ENCODE data around the gene FBL. TPM values are rescaled to one million over a fixed set of nuclear protein-coding genes. Genes with fewer than 3 reads are reported as not detected.

FBL gene
- total RNA-seq, 1 donor from 2014 or later: 123 TPM

DNA sequence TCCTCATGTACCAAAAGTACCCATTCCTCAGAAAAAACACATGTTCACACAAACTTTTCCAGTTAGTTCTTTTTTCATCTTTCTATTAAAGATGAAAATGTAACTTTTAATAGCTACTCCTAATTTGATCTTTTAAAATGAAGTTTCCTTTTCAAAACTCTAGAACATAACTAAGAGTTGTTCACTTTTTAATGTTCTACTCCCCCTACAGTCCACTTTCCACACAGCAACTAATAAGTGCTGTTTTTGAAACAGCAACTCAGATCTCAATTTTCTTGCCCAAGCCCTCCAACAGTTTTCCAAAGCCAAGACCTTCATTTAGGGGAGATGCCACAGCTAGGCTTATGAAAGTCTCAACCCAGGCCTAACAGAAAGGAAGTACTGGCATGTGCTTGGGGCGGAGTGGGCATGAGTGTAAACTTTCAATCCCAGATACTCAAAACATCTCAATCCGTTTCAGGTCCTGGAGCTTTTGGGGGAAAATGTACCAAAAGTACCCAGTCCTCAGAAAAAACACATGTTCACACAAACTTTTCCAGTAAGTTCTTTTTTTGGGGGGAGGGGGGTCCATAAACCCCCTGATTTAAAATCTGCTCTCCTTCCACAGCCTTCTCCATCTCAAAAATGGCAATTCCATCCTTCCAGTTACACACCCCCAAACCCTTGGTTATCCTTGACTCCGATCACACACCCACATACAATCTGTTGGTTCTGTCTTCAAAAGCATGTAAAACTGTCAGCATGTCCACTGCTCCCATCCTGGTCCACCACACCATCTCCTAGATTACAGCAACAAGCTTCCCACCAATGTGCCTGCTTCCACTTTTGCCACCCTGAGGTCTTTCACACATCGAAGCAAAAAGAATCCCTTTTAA, 2.0 kb downstream of the FBL start:
- no peak for DNase-seq (ENCODE audit: extremely low read depth, low read depth, low spot score)

DNA sequence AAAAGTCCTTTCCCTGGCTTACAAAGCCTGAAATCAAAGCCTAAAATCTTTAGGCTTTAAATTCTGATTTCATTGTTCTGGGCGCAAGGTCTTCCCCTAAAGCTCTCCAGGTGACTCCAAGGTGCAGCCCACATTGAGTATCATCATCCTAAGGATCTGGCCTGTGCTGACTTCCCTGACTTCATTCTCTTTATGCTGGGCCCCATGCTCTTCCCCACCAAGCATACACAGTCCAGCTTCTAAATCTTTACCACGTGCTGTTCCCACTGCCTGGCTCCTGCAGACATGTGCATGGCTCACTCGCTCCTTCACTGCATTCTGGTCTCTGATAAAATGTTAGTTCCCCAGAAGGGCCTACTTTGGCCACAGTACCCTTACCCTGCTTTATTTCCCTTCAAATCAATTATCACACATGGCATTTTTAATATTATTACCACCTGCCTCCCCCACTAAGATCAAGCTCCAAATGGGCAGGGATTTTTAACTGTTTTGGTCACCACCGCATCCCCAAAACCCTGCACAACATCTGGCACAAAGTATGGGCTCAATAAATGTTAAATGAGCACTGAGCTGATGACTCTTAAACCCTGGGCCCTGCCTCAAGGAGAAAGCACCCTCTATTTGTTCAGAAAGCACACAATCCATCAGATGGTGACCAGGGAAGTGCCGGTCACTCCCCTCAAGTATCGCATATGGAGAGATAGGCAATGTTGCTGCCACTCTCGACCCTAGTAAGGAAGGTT, 3.3 kb downstream of the FBL start:
- no peak for DNase-seq (ENCODE audit: extremely low read depth, low read depth, low spot score)

DNA sequence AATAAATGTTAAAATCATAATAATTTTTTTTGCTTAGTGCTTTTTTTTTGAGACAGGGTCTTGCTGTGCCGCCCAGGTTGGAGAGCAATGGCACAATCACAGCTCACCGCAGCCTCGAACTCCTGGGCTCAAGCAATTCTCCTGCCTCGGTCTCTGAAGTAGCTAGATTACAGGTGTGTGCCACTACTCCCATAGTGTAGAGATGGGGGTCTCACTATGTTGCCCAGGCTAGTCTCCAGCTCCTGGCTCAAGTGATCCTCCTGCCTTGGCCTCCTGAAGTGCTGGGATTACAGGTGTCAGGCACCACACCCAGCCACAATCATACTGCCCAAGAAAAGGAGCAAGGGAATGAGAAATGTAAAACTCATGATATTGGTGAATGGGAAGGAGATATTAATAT, 5.1 kb downstream of the FBL start:
- no peak for DNase-seq (ENCODE audit: extremely low read depth, low read depth, low spot score)

DNA sequence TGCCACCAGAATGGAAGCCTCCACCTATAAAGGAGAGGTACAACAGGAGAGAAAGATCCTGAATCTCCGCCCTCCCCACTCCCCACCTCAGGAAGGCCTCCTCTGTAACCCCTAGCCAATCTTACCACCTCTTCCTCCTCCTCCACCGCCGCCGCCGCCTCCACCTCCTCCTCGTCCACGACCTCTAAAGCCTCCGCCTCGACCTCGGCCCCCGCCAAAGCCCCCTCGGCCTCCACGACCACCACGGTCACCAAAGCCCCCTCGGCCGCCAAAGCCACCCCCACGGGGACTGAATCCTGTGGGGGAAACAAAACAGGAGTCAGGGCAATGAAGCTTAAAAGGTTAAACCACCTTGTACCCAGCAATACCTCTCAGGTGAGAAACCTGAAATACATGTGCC, 5.7 kb downstream of the FBL start:
- DNase-seq (ENCODE audit: extremely low read depth, low read depth, low spot score): no peak

DNA sequence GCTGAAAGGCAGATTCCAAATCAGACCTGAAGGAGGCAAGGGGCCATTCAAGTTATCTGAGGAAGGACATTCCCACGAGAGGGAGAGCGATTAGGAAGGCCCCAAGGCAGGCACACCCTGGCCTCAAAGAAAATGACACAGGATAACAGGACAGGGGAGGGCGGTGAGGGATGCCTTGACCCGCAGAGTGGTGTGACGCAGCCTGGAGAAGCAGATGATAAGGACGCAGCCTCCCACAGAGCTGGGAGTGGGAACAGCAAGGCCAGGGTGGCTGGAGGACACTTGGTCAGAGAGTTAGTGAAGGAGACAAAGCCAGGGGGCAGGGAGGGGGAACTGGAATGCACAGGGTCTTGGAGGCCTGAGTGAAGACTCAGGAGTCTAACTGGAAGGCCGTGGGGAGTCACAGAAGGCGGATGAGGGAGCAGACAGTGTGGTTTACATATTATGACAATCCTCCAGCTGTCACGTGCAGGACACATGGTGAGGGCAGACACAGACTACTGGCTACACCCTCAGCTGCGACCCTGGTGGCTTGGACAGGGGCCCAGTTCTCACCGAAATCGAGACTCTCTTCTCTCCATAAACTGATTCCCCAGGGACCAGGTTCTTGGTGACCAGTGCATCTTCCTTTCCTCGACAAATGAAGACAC, 6.4 kb downstream of the FBL start:
- no peak for DNase-seq (ENCODE audit: extremely low read depth, low read depth, low spot score)

DNA sequence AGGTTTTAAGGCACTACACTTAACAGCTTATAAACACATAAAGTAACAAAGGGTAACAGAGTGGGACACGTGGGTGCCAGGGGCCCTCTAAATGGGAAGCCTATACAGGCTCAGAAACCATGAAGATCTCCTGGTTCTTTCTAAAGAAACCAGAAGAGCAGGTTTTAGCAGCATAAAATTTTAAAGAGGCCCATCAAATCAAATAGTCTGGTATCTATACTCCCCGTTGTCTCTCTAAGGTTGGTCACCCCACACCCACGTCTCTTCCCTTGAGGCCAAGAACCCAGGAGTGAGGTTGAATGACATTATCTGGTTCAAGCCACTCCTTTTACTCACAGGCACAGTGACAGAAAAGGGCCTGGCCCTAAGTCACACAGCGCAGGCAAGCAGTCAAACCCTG, 7.6 kb downstream of the FBL start:
- DNase-seq (ENCODE audit: extremely low read depth, low read depth, low spot score): no peak

DNA sequence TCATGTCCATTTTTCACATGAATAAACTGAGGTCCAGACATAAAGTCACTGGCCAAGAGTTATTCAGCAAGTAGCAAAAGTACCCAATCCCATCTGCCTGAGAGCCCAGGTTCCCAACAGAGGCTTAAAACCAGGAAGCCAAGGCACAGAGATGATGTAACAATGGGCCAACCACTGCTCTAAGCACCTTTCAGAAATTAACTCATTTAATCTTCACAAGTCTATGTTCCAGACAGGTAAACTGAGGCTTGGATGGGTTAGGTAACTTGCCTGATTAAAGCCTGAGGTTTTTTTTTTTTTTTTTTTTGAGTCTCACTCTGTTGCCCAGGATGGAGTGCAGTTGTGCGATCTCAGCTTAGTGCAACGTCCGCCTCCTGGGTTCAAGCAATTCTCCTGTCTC, 8.2 kb downstream of the FBL start:
- DNase-seq (ENCODE audit: extremely low read depth, low read depth, low spot score): no peak

DNA sequence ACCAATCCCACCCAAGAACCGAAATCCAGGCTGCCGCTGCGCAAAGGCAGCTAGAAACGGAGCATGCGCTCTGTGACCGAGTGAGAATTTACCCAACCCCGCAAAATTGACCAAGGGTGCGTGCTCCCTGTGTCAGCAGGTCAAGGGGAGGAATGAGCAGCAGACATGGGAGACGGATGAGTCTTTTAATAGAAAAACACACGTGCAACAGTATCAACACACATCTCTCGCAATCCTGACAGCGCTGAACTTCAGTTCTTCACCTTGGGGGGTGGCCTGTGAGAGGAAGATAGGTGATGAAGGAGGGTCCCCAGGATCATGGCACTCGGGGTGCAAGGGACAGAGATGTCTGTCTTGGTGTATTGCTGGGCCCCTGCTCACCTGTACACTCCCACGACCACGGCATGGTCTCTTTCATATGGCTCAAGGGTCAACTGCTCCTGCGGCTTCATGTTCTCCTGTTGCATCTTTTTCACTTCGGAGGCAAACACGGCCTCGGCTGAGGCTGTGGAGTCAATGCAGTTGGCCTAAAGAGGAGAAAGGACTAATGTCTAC, 11.8 kb downstream of the FBL start:
- DNase-seq (ENCODE audit: extremely low read depth, low read depth, low spot score): no peak

DNA sequence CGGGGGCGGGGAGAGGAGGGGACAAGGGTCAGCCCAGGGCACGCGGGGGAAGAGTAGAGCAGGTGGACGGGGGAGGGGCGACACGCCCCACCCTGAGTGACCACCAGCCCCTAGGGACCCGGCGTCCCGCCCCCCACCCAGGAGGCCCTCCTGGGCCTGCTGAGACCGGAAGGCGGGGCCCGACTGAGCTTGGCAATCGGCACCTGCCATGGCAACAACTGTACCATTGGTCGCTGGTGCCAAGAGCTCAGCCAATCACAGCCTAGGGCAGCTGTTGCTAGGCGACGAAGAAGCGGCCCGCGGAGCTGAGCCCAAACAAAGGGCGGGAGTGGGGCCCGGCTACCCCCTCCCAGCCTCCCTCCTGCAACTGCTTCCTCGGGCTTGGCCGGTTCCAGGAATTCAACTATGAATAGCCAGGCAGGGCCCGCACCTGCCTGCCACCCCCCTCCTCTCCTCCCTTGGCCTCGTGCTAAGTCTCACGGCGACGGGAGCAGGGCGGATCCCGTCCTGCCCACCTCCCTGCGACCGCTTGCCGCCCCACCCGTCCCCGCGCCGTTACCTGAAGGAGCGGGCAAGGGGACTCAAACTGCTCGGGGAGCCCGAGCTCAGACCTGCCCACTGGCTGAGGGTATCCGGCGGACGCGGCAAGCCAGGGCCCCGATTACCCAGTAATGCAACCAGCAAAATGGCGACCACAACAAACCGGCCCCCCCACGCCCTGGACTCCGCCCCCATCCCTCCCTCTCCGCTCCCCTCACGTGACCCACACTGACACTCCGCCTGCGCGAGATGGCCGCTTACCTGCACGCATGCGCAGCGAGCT, 12.5 kb downstream of the FBL start, which contains the start of gene DYRK1B:
Gene DYRK1B (minus strand): TSS at position 699 of the 823 bp plus-strand sequence. CDS start 2,295 bp downstream, outside the sequence.
- DNase-seq (ENCODE audit: extremely low read depth, low read depth, low spot score): peak; percentile 72

DNA sequence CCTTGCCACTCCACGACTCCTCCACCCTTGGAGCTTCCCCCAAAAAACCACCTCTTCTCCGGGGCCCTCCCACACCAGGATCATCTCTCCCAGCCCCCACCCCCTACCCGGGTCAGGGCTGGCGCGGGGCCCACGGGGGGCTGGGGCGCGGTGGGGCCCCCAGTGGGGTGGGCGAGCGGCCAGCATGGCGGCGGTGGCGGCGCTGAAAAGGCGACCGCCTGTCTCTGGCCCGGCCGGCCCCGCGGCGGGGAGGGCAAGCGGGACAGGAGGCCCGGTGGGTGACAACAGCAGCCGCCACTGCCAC, 13.1 kb downstream of the FBL start:
- no peak for DNase-seq (ENCODE audit: extremely low read depth, low read depth, low spot score)

DNA sequence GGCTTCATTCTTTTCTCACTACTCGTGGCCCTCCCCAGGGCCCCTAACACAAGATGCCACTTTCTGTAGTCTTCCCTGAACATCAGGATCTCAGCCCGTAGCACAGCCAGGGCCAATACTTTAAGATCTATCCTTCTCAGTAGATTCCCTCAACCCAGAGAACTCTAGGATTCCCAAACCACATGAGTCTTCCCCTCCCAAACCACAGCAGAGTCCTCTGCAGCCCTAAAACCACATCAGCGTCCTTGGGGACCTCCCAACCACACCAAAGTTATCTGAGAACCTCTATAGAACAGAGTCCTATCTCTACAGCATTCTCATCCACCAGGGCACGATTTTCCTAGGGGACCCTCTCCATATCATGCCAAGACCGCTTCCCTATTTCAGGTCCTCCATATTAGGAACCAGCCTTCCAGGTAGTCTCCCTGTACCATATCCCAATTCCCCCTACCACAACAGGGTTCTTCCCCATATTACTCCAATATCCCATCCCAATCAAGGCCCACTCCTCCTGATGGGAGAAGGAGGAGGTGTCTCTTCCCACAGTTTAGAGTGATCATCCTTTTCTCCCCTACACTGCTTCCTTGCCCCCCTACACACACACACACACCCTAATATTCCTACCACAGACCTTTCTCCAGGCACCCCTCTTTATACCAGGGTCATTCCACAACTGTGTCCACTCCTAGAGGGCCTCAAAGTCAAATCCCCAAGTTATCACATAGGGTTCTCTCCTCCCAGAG, 13.7 kb downstream of the FBL start:
- DNase-seq (ENCODE audit: extremely low read depth, low read depth, low spot score): no peak

DNA sequence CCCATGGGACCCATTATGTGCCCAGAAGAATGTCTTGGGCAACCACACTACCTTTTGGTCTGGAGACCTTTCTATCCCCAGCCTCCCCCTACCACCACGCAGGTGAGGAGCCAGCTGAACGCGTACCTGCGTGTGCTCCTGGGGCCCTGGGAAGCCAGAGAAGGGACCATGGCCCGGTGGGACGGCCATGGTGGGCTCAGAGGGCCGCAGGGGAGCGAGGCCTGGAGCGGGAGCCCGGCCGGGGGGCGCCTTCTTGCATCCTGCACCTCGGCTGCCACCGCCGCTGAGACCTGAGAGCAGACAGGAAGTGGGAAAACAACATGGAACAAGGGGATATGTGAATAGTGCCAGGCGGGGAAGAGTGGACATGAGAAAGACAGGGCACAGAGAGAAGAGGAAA, 14.5 kb downstream of the FBL start:
- DNase-seq (ENCODE audit: extremely low read depth, low read depth, low spot score): no peak

DNA sequence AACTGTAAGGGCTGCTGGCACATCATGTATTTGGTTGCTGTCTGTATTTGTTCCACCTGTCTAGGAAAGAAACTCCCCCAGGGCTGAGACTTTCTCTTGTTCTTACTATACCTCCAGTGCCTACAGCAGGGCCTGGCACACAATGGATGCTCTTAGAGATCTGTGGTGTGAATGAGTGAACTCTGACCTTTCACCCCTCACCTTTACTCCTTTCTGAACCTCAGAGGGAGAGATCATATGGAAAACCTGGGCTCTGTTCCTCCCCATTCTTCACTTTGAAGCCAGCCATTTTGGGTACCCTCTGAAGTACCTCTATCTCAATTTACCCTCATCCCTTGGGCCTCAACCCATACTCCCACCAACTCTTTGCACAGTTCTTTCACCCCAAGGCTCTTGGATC, 15.3 kb downstream of the FBL start:
- no peak for DNase-seq (ENCODE audit: extremely low read depth, low read depth, low spot score)

DNA sequence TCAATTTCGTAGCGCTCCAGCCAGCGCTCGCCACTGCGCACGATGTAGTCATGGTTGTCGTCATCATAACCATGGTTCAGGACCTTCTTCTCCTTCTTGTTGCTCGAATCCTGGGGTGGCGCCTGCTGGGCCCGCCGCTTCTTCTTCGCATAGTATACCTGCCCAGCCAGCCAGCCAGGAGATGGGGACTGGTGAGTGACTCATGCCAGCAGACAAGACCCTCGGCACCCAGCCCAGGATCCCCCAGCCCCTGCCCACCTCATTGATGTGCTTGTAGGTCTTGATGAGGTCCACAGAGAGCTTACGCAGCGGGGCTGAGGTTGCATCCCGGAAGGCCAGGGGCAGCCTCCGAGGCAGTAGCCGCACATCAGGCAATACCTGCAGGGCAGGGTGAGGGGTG, 15.8 kb downstream of the FBL start:
- no peak for DNase-seq (ENCODE audit: extremely low read depth, low read depth, low spot score)

DNA sequence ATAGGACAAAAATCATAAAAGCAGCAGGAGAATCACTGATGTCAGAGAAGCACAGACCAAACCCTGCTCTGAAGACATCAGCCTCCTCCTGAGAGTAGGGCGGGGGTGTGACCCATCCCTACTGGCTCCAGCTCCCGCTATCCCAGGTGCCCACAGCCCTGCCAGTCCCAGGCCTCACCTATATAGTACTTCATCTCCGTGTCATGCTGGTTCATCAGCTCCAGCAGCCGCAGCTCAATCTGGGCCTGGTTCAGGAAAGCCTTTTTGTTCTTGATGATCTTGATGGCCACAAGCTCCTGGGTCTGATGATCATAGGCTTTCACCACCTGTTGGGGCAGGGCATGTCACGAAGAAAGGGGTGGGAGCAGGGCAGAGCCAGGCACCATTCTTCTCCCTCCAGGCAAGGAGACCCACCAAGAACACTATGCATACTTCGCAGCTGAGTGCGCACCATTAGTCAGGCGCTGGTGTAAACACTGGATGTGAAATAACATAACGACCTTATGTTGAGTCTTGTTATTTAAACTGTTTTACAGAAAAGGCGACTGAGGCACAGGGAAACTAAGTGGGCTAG, 16.4 kb downstream of the FBL start:
- DNase-seq (ENCODE audit: extremely low read depth, low read depth, low spot score): no peak

DNA sequence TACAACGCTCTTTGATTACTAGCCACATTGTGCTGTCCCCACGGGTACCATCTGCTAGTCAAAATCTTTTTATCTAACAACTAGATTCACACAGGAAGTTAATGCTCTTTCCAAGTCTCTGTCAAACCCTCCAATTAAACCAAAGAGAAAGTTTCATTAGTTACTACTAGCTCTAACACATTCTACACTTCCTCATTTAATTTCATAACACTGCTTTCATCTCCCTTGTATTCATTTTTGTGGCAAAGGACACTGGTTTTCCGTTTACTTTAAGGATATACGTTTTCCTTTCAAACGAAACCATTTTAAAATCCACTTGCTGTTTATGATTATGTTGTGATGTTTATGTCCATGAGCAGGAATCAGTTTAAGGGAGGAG, 17.5 kb downstream of the FBL start:
- no peak for DNase-seq (ENCODE audit: extremely low read depth, low read depth, low spot score)

DNA sequence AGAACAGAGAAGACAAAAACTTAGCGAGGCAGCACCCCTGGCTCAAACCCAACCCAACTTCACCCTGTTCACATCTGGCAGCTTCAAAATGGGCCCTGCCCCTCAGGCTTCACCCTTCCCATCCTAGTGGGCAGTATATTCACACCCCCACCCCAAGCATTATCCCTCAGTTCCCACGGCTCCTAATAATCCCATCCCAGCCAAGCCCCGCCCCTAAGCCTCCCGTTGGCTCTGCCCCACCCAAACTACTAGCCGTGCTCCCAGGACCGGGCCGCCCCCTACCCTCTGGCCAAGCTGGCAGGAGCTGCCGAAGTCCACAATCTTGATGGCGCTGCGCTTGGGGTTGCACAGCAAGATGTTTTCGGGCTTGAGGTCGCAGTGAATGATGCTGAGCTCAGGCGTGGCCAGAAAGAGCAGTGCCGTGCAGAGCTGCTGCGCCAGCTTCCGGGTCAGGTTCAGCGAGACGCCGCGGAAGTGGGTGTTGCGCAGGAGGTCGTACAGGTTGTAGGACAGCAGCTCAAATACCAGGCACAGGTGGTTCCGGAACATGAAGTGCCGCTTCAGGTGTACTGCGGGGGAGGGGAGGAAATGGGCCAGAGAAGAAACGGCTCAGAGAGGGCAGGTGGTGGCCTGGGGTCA, 18.0 kb downstream of the FBL start:
- DNase-seq (ENCODE audit: extremely low read depth, low read depth, low spot score): no peak

DNA sequence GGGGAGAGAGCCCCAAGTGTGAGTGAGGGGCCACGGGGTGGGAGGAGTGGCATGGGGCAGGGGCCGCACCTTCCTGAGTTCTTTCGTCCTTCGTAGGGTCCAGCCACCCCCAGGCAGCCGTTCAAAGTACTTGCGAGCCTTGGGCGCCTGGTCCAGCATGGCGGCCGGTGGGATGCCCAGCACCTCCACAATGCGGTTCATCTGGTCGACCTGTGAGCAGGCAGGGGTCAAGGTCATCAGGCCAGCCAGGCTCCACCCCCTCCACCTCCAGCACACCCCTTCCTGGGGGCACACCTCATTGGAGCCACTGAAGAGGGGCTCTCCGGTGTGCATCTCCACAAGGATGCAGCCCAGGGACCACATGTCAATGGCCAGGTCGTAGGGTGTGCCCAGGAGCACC, 19.0 kb downstream of the FBL start:
- no peak for DNase-seq (ENCODE audit: extremely low read depth, low read depth, low spot score)

DNA sequence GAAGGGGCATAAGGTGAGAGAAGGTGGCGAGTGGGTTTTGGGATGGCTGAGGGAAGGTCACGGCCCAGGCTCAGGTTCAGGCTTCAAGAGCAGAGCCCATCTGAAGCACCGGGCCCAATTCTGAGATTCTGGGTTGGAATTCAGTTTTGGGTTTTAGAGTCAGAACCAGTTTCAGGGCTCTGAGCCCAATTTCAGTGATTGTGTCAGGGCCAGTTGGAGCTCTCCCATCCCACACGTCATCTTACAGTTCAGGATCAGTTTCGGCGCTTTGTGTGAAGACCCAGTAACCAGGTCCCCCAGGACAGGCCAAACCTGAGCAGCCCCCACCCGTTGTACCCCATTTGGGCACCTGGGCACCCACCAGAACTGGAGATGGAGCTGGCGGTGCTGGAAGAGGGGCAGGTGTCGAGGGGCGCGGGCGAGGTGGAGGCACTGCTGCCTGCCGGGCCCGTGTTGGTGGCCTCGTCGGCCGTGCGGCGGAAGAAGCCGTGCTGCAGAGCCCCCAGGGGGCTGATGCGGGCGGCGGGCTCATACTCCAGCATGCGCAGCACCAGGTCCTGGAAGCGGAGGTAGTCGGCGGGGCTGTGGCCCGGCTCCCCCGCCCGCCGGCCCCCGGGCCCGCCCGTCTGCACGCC, 19.8 kb downstream of the FBL start:
- DNase-seq (ENCODE audit: extremely low read depth, low read depth, low spot score): no peak
